Cardiac muscle cell (in vitro differentiated cells and primary cell): ENCODE measurements around the gene DUSP21. TPM values are rescaled to one million over a fixed set of nuclear protein-coding genes. Genes with fewer than 3 reads are reported as not detected.
"Not testable (repeated sequence)": the region's sequence is repeated elsewhere in the genome, so short reads cannot be mapped to it uniquely, and the experiment has no call there.

Experiments
- DNase-seq, 2 donors: peaks; one replicate each; pipeline versions ENCODE4 v3.0.0 to v3.0.0-alpha.2; 2010 to 2017; ENCODE audit warnings: low read depth in 1 of 2, low spot score in 1 of 2
- H3K27ac ChIP-seq: fragments of 200-600 bp; sonication (generic); 2 replicates; pipeline ENCODE4 v1.5.1; 2016
- H3K27me3 ChIP-seq: fragments of 200-600 bp; sonication (generic); 2 replicates; pipeline ENCODE4 v1.6.0; 2016; ENCODE audit warnings: control low read depth
- H3K36me3 ChIP-seq: fragments of 200-600 bp; sonication (generic); 2 replicates; pipeline ENCODE4 v1.5.1; 2016; ENCODE audit warnings: control low read depth
- H3K4me1 ChIP-seq: fragments of 200-600 bp; sonication (generic); 2 replicates; pipeline ENCODE4 v1.8.1; 2017; ENCODE audit warnings: low read depth, mild to moderate bottlenecking, mixed run types
- H3K4me3 ChIP-seq: fragments of 200-600 bp; sonication (generic); 2 replicates; pipeline ENCODE4 v1.5.1; 2016; ENCODE audit warnings: mild to moderate bottlenecking
- H3K9me3 ChIP-seq: fragments of 200-600 bp; sonication (generic); 2 replicates; pipeline ENCODE4 v1.5.1; 2017; ENCODE audit warnings: low read depth, mild to moderate bottlenecking, control low read depth
- polyA plus RNA-seq: library from polyadenylated mRNA; unstranded; fragments of >200 nt; fragmentation: Nextera tagmentation; extraction: Ambion mirVana; gene quantifications from 2 replicates; pipeline ENCODE4 v1.2.1, GENCODE V29; 2016
- total RNA-seq: library from RNA; depleted of rRNA; stranded (reverse); fragments of >200 nt; gene quantifications from 2 replicates; pipeline ENCODE4 v1.2.3, GENCODE V29; 2016
- TF ChIP-seq, protein P1 (sequence below): IDR thresholded peaks from 2 replicates; pipeline ENCODE4 v1.5.1; 2012; ENCODE audit warnings: low read depth, mild to moderate bottlenecking, low read length

The DUSP21 gene
- total and polyA plus RNA-seq, 2 experiments from 2014 or later, result not detected

GRCh38 chrX:44878780-44879179 lies 35.0 kb downstream of the DUSP21 start:
- Histone ChIP-seq H3K4me1 (no peaks in the 10 kb centered on the region), H3K27me3 (no peaks in the 10 kb centered on the region), H3K27ac (no peak overlapping the region), H3K9me3 (no peaks in the 10 kb centered on the region), H3K4me3 (no peak overlapping the region), H3K36me3 (no peaks in the 10 kb centered on the region)
- TF ChIP-seq, protein P1, sequence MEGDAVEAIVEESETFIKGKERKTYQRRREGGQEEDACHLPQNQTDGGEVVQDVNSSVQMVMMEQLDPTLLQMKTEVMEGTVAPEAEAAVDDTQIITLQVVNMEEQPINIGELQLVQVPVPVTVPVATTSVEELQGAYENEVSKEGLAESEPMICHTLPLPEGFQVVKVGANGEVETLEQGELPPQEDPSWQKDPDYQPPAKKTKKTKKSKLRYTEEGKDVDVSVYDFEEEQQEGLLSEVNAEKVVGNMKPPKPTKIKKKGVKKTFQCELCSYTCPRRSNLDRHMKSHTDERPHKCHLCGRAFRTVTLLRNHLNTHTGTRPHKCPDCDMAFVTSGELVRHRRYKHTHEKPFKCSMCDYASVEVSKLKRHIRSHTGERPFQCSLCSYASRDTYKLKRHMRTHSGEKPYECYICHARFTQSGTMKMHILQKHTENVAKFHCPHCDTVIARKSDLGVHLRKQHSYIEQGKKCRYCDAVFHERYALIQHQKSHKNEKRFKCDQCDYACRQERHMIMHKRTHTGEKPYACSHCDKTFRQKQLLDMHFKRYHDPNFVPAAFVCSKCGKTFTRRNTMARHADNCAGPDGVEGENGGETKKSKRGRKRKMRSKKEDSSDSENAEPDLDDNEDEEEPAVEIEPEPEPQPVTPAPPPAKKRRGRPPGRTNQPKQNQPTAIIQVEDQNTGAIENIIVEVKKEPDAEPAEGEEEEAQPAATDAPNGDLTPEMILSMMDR, result no peak
- DNase-seq, result no peak

DNA sequence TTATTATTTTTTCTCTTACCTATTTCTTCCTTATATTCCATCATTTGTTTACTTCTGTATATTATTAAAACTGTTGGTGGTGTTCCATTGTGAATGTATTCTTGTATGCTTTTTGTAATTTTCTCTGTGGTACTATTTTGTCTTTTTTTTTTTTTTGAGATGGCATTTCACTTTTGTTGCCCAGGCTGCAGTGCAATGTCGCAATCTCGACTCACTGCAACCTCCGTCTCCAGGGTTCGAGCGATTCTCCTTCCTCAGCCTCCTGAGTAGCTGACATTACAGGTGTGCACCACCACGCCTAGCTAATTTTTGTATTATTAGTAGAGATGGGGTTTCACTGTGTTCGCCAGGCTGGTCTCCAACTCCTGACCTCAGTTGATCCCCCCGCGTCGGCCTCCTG lies 37.7 kb downstream of the DUSP21 start:
- DNase-seq, result no peak
- H3K36me3 ChIP-seq, result no peaks in the 10 kb centered on the region
- TF ChIP-seq, protein P1, result no peak
- H3K27me3 ChIP-seq, result no peaks in the 10 kb centered on the region
- no peak overlapping the region for H3K4me3 ChIP-seq
- H3K4me1 ChIP-seq, result no peaks in the 10 kb centered on the region
- H3K27ac ChIP-seq, result no peak overlapping the region
- H3K9me3 ChIP-seq, result no peaks in the 10 kb centered on the region

DNA sequence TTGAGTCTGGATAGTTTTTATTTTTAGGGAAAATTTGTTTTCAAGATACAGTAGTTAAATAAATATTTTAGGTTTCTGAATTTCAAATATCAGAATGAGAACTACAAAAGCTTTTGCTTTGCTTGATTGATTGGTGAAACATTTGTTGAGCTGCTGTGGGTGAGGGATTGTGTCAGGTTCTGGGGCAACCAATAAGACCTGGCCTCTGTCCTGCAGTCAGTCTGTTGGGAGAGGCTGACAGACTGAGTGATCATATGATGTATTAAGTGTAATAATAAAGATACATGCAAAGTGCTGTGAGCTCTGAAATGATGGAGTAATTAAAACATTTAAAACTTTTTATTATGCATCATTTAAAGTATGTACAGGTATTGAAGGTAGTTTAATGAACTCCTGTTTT lies 38.8 kb downstream of the DUSP21 start:
- H3K9me3 ChIP-seq, result no peaks in the 10 kb centered on the region
- no peaks in the 10 kb centered on the region for H3K36me3 ChIP-seq
- TF ChIP-seq, protein P1, result no peak
- no peak overlapping the region for H3K4me3 ChIP-seq
- H3K27ac ChIP-seq, result no peak overlapping the region
- no peak for DNase-seq
- H3K27me3 ChIP-seq, result no peaks in the 10 kb centered on the region
- no peaks in the 10 kb centered on the region for H3K4me1 ChIP-seq

DNA sequence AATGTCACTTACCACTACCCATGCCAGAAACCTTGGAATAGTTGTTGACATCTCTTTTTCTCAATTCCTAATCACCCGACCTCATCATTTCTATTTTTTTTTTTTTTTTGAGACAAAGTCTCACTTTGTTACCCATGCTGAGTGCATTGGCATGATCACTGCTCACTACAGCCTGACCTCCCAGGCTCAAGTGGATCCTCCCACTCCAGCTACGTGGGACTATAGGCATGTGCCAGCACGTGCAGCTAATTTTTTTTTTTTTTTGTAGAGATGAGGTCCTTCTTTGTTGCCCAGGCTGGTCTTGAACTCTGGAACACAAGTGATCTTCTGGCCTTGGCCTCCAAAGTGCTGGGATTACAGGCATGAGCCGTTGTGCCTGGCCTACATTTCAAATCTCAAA lies 41.1 kb downstream of the DUSP21 start:
- Histone ChIP-seq H3K4me1 (no peaks in the 10 kb centered on the region), H3K27me3 (no peaks in the 10 kb centered on the region), H3K27ac (no peak overlapping the region), H3K36me3 (no peaks in the 10 kb centered on the region), H3K9me3 (no peaks in the 10 kb centered on the region), H3K4me3 (no peak overlapping the region)
- TF ChIP-seq, protein P1, result no peak
- DNase-seq, result no peak

GRCh38 chrX:44889824-44890223 lies 46.0 kb downstream of the DUSP21 start:
- no peaks in the 10 kb centered on the region for H3K27me3 ChIP-seq
- TF ChIP-seq, protein P1, result no peak
- H3K36me3 ChIP-seq, result no peaks in the 10 kb centered on the region
- no peak overlapping the region for H3K27ac ChIP-seq
- no peaks in the 10 kb centered on the region for H3K4me1 ChIP-seq
- H3K4me3 ChIP-seq, result no peak overlapping the region
- no peak for DNase-seq
- no peaks in the 10 kb centered on the region for H3K9me3 ChIP-seq

DNA sequence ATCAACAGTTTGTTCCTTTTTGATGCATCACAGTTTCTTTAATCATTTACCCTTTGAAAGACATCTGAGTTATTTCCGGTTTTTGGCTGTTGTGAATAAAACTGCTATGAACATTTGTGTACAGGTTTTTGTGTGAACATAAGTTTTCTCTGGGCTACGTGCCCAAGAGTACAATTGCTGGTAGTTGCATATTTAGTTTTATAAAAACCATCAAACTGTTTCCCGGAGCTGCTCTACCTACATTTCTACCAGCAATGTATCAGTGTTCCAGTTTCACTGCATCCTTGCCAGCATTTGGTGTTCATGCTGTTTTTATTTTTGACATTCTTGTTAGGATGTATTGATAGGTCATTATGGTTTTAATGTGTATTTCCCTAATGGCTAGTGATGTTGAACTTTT lies 46.4 kb downstream of the DUSP21 start:
- Histone ChIP-seq H3K36me3 (no peaks in the 10 kb centered on the region), H3K27me3 (no peaks in the 10 kb centered on the region), H3K27ac (no peak overlapping the region), H3K9me3 (no peaks in the 10 kb centered on the region), H3K4me1 (no peaks in the 10 kb centered on the region), H3K4me3 (no peak overlapping the region)
- DNase-seq, result no peak
- TF ChIP-seq, protein P1, result no peak

DNA sequence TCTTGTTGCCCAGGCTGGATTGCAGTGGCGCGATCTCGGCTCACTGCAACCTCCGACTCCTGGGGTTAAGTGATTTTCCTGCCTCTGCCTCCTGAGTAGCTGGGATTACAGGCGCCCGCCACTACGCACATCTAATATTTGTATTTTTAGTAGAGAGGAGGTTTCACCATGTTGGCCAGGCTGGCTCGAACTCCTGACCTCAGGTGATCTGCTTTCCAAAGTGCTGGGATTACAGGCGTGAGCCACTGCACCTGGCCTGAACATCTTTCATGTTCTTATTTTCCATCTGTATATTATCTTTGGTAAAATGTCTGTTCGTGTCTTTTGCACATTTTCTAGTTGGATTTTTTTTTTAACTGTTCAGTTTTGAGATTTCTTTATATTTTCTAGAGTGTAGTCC lies 46.9 kb downstream of the DUSP21 start:
- H3K9me3 ChIP-seq, DNase-seq, H3K4me3 ChIP-seq, H3K27ac ChIP-seq, H3K36me3 ChIP-seq, H3K27me3 ChIP-seq, H3K4me1 ChIP-seq: not testable (repeated sequence)
